Left ventricle myocardium inferior (tissue), 1 donor: Measurements from ENCODE around the gene PDK2. TPM values are rescaled to one million over a fixed set of nuclear protein-coding genes. Genes with fewer than 3 reads are reported as not detected.

Source experiments
- DNase-seq: peaks from one replicate; pipeline ENCODE4 v3.0.0-alpha.2; 2020
- H3K27ac ChIP-seq: fragments of 200-600 bp; replicated peaks from 2 replicates; pipeline ENCODE4 v1.8.0; 2021
- H3K27me3 ChIP-seq: fragments of 200-600 bp; 2 replicates; pipeline ENCODE4 v1.8.0; 2021; ENCODE audit warnings: low read depth
- H3K36me3 ChIP-seq: fragments of 200-600 bp; 2 replicates; pipeline ENCODE4 v1.8.0; 2021
- H3K4me1 ChIP-seq: fragments of 200-600 bp; 2 replicates; pipeline ENCODE4 v1.8.0; 2021
- H3K4me3 ChIP-seq: fragments of 200-600 bp; 2 replicates; pipeline ENCODE4 v1.8.0; 2021; ENCODE audit warnings: mild to moderate bottlenecking, moderate library complexity
- H3K9me3 ChIP-seq: fragments of 200-600 bp; replicated peaks from 2 replicates; pipeline ENCODE4 v1.8.0; 2021
- intact Hi-C: fragments of 100-400 bp; cut with micrococcal nuclease; formaldehyde crosslinking; loops from one replicate; pipeline ENCODE4 v1.11.0; 2022
- total RNA-seq: library from RNA; stranded (reverse); fragmentation: NEBNext Ultra II Directional; extraction: Animal tissue kit (Norgen Biotek cat#: 25700); gene quantifications from one replicate; pipeline ENCODE4 v1.2.1, GENCODE V29; 2021
- TF ChIP-seq, protein P1 (sequence below): fragments of 200-600 bp; IDR thresholded peaks from 2 replicates; pipeline ENCODE4 v1.8.0; 2021; ENCODE audit warnings: antibody characterized with exemption, mild to moderate bottlenecking, borderline replicate concordance
- donor health status: DM: no; HTN: yes; CAD: no; lungs with severe emphysema.

PDK2 gene
- total RNA-seq, 1 donor from 2014 or later: 206 TPM

DNA sequence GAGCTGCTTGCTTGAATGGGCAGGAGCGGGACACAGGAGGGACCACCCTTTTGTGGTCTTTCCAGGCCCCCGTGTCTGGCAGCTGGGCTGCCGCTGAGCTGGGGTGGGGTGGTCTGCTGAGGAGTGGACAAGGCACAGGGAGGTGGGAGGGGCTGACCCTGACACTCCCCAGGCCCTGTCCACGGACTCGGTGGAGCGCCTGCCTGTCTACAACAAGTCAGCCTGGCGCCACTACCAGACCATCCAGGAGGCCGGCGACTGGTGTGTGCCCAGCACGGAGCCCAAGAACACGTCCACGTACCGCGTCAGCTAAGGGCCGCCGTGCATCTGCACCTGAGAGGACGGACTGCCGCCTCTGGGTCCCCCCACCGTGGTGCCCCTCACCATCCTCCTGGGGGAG lies 14.6 kb downstream of the PDK2 start:
- Histone ChIP-seq H3K36me3 (peaks cover 53% of the 10 kb centered on the region), H3K4me3 (no peak overlapping the region), H3K4me1 (peaks cover 70% of the 10 kb centered on the region), H3K27ac (peak overlapping the region; percentile 94), H3K27me3 (no peaks in the 10 kb centered on the region), H3K9me3 (no peaks in the 10 kb centered on the region)
- TF ChIP-seq, protein P1, sequence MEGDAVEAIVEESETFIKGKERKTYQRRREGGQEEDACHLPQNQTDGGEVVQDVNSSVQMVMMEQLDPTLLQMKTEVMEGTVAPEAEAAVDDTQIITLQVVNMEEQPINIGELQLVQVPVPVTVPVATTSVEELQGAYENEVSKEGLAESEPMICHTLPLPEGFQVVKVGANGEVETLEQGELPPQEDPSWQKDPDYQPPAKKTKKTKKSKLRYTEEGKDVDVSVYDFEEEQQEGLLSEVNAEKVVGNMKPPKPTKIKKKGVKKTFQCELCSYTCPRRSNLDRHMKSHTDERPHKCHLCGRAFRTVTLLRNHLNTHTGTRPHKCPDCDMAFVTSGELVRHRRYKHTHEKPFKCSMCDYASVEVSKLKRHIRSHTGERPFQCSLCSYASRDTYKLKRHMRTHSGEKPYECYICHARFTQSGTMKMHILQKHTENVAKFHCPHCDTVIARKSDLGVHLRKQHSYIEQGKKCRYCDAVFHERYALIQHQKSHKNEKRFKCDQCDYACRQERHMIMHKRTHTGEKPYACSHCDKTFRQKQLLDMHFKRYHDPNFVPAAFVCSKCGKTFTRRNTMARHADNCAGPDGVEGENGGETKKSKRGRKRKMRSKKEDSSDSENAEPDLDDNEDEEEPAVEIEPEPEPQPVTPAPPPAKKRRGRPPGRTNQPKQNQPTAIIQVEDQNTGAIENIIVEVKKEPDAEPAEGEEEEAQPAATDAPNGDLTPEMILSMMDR: no peak
- DNase-seq: no peak
- intact Hi-C loops: no loop called here

DNA sequence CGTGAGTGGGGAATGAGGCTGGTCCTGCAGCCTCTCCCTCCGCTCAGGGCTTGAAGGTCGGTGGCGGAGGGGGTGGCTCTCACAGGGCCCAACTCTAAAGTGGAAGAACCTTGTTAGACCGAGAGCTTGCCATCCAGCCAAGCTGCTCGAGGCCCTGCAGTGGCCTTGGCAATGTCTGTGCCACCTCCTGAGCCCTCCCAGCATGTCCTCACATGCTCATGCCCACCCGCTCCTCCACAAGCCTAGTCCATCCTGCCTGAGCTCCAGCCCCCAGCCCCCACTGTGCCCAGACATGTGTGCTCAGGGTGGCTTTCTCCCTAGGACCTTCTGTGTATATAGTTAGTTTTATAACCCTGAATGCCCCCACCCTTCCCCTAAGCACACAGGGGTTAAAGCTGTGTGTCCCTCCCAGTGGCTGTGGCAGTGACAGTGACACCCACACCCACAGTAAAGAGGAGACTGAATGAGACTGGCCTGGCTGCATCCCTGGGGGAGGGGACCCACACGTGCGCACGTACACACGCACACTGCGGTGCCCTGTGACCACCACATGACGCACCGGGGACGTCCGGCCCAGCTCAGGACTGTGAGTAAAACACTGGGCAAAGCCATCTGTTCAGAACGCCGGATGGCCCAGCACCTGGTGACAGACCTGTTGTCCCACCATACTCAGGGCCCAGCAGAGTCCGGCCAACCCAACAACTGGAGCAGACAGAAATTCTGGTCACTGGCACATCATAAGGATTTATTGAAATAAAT lies 15.6 kb downstream of the PDK2 start:
- peak; percentile 80 for DNase-seq
- Histone ChIP-seq H3K4me1 (peaks cover 80% of the 10 kb centered on the region), H3K9me3 (no peaks in the 10 kb centered on the region), H3K27me3 (no peaks in the 10 kb centered on the region), H3K4me3 (peak overlapping the region; percentile 24), H3K36me3 (peaks cover 44% of the 10 kb centered on the region), H3K27ac (peak overlapping the region; percentile 94)
- TF ChIP-seq, protein P1: no peak
- intact Hi-C loops: no loop called here

DNA sequence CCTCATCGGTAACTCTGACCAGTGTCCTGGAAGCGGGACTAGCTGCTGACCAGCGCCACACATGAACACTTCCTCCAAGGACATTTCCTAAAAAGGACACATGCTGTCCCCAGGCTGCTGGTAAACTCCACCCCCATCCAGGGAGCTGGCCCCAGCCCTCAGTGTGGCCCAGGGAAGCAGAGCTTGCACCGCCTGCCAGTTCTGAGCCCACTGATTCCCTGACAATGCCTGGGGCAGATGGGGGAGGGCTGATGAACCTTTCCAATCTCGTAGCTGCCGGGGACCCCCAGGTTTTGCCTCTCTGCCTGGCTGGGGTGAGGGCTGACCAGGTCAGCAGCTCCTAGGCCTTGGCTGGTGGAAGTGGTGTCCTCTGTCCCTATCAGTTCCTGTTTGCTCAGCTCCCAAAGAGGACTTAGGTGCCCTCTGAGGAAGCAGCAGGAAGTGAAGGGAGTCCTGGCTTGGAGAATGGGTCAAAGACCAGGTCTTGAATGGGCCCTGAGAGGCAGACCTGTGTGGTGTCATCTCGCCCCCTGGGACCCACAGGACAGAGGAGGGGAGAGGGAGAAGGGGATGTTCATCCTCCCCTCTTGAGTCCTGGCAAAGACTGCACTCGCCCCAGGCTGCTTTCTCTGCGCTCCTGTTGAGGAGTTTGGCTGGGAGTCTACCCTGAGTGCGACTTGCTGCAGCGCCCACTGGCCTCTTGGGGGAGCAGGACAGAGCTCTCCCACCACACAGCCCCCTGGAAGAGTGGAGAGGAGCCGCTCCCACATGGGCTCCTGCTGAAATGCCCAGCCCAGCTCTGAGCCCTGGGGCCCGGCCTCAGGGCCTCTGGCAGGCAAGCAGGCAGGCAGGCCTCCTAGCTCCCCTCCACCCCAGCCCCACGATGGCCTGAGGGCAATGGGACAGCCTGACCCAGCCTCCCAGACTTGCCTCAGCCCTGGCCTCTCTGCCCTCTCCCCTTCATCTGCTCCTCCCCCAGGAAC lies 16.8 kb downstream of the PDK2 start:
- H3K9me3 ChIP-seq: no peaks in the 10 kb centered on the region
- no peaks in the 10 kb centered on the region for H3K27me3 ChIP-seq
- TF ChIP-seq, protein P1: no peak
- intact Hi-C loops: no loop called here
- H3K27ac ChIP-seq: peak overlapping the region; percentile 94
- peak; percentile 77 for DNase-seq
- H3K4me1 ChIP-seq: peaks cover 85% of the 10 kb centered on the region
- peaks cover 32% of the 10 kb centered on the region for H3K36me3 ChIP-seq
- peak overlapping the region; percentile 24 for H3K4me3 ChIP-seq

DNA sequence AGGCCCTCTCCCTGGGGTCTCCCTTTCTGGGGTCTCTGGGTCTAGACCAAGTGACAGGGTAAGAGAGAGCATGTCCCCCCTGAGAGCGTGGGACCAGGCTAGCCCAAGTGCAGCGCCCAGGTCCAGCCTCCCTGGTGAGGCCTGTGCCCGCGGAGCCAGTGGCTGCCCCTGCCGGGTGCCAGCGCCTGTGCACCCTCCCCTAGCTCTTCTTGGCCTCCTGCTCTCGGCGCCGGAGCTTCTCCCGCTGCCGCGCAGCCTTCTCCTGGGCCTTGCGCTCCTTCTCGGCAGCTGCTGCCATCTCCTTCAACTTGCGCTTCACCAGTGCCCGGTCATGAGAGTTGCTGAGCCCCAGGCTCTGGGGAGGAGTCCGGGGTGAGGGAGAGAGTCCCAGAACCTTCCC lies 17.5 kb downstream of the PDK2 start:
- intact Hi-C loops: no loop called here
- H3K27ac ChIP-seq: peak overlapping the region; percentile 94
- no peaks in the 10 kb centered on the region for H3K9me3 ChIP-seq
- TF ChIP-seq, protein P1: no peak
- no peak for DNase-seq
- H3K4me3 ChIP-seq: no peak overlapping the region
- peaks cover 4% of the 10 kb centered on the region for H3K27me3 ChIP-seq
- peaks cover 89% of the 10 kb centered on the region for H3K4me1 ChIP-seq
- H3K36me3 ChIP-seq: peaks cover 25% of the 10 kb centered on the region

DNA sequence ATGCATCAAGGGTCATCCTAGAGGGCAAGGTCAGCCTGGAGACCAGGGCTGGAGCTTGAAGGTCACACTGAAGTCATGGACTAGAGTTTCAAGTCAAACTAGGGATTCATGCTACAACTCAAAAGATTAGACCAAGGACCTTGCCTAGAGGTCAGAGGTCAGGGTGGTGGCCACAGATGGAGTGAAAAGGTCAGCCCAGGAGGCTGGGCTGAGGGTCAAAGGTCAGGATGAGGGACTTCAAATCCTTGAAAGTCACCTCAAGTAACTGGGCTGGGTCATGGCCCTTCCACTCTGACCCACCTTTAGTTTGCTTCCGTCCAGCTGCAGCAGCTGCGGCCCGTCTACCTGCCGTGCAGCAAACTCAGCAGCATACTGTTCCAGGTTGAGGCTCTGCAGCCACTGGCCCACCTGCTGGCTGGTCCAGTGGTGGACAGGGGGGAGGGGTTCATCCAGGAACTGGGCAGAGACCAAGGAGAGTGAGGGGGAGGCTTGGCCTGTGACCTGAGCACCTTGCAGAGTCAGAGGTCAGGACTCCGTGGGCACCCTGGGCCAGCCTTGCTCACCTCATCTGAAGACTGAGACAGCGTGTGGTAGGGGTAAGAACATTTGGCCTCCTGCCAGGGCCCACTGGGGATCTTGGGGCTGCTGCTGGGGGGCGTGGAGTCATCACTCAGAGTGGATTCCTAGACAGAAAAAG lies 18.6 kb downstream of the PDK2 start:
- TF ChIP-seq, protein P1: no peak
- no peak overlapping the region for H3K4me3 ChIP-seq
- H3K36me3 ChIP-seq: peaks cover 16% of the 10 kb centered on the region
- peaks cover 4% of the 10 kb centered on the region for H3K27me3 ChIP-seq
- H3K4me1 ChIP-seq: peaks cover 82% of the 10 kb centered on the region
- no peak for DNase-seq
- H3K9me3 ChIP-seq: no peaks in the 10 kb centered on the region
- peak overlapping the region; percentile 94 for H3K27ac ChIP-seq
- intact Hi-C loops: no loop called here
